Measurements from ENCODE around the gene DLST. TPM values are rescaled to one million over a fixed set of nuclear protein-coding genes. Genes with fewer than 3 reads are reported as not detected.

Gene DLST
- 55.7 and 57.7 TPM in 2 replicates for total RNA-seq (2014; rRNA removed; shearing (Covaris generic); ENCODE audit: low replicate concordance)

DNA sequence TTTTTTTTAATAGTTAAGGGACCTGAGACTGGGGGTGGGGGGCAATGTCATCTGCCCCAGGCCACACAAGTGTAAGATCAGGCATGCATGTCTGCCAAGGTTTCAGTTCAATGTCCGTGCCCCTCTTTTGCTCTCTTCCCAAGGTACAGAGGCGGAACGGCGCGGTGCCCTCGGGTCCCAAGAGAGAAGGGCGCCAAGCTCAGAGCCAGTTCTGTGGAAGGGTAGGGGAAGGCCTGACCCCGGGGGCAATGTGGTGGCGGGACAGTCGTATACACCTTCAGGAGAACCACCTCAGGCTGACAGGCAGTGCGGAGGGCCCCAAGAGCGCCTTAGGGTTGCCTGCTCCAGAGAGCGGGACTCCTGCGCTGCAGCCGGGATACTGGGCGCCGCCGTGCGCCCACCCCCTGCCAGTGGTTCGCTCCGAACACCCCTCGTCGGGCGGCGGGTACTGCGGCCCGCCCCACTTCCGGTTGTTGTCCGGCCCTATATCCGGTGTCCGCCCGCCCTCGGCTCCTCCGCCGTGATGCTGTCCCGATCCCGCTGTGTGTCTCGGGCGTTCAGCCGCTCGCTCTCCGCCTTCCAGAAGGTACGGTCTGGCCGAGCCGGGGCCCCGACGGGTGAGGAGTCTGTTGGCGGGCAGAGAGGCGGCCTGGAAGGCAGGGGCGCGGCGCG lies at the start of gene DLST:
DLST (plus strand) TSS at position 486 of the 672 bp plus-strand sequence; CDS start at position 524, 38 bp downstream.
- in situ Hi-C loops (cut with HindIII; ENCODE audit: low pct_unique_long_range_greater_than_20kb, low sequenced_read_pairs): no loop called here
- peak; percentile 75 for DNase-seq (ENCODE audit: low read depth)

DNA sequence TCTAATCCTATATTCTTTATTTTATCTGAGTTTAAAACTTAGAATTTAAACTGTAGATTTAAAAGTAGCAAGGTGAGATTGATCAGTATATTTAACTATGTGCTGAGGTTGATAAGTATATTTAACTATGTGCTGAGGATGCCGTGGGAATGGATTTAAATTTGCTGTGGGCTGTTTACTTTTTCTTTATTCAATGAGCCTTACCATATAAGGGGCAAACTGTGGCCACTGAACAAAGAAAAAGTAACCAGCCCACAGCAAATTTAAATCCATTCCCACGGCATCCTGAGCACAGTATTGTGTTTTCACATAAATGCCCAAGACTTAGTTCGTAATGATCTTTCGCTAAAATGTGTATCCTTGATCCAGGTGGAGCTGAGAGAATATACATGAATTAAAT lies 48.9 kb upstream of the DLST start:
- DNase-seq (ENCODE audit: low read depth): no peak
- in situ Hi-C loops (cut with HindIII; ENCODE audit: low pct_unique_long_range_greater_than_20kb, low sequenced_read_pairs): no loop called here

DNA sequence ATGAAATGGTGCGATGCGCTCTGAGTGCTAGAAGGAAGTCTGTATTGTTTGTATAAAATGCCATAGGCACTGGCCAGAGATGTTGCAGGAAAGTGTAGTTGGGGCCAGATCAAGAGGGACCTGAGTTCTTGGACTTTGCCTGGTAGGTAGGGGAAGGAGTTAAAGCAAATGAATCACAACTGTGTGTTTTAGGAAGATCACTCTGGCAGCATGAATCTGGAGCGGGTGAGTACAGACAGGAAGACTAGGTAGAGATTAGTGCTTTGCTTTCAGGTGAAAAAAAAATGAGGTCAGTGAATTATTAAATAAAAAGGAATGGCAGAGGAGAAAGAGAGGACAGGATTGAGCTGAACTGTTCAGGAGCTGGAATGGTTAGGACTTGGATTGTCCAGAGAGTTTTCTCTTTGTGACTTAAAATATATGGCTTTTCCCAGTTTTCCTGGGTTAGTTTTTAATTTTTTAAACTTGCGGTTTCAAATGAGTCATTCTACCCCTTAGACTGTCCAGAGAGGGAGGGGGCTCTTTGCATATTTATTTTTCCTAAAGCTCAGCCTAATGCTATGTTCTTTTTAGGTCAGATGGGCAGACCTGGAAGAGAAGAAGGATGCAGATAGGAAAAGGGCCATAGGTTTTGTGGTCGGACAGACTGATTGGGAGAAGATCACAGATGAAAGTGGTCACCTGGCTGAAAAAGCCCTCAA lies 46.9 kb upstream of the DLST start:
- no peak for DNase-seq (ENCODE audit: low read depth)
- in situ Hi-C loops (cut with HindIII; ENCODE audit: low pct_unique_long_range_greater_than_20kb, low sequenced_read_pairs): no loop called here

DNA sequence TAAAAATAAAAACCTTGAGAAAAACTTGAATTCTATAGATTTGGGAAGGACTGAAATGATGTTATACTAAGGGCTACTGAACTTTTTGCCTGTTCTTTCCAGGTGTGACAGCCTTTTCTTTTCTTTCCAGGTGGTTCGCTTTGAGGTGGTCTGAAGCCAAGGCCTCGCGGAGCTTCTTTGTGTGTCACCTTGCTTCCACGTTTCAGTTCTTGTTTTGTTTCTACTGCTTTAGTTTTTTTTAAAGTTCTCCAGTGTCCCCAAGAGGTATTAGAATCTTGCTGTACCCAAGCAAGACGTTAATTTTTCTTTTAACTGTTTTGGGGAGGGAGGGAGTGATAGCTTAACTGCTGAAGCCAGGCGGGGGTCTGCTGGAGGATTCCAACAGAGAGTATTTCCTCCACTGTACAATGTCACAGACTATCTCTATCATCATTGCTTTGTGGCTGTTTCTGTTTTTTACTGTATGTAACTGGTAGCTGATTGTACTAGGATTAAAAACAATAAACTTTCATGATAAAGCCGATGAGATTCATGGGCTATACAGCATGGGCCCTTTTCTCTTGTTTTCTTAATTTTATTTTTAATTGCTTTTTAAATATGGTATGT lies 46.0 kb upstream of the DLST start:
- no peak for DNase-seq (ENCODE audit: low read depth)
- in situ Hi-C loops (cut with HindIII; ENCODE audit: low pct_unique_long_range_greater_than_20kb, low sequenced_read_pairs): no loop called here

DNA sequence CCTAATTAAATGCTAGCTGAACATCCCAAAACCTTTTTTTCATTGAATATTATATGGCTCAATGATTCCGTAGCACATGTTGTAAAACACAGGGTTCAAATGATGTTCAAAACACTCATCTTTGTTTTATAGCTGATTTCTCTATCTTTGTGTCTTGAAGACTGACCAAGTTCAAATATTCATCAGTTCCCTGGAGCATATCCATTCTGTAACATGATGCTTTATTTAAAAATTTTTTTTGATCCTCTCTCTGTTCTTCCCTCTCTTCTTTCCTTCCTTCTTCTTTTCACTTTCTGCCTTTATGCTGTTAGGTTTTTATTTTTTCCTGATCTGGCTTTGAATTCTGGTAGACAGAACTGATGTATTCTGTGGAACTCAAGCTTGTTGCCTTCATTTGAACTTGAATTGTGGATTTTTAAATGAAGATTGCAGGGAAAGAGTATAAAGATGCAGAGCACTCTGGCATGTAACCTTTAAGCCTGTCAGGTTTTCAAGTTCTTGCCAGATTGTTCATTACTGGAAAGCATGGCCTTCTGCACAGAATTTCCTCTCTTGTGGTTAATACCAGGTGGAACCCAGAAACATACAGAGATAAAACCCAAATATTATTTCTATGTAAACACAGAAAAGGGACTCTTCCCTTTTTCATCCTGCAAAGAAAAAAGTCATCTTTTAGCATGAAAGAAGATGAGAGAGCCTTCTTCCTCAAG lies 45.3 kb upstream of the DLST start:
- in situ Hi-C loops (cut with HindIII; ENCODE audit: low pct_unique_long_range_greater_than_20kb, low sequenced_read_pairs): no loop called here
- DNase-seq (ENCODE audit: low read depth): no peak

DNA sequence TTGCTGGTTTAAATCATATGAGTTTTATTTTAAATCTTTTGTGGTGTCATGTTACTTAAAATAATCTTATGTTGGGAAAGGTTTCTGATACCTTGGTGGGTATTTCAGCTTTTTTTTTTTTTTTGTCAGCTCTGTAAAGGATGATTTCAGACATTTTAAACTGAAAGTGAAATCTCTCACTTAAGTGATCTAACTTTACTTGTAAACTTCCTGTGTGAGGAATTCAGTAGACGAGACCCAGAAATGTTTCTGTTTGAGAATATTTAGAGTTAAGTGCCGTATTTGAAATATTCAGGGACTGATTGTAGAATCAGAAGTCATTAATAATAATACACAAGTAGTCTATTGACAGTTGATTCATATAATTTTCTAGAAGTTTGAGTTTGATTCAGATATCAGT lies 43.5 kb upstream of the DLST start:
- in situ Hi-C loops (cut with HindIII; ENCODE audit: low pct_unique_long_range_greater_than_20kb, low sequenced_read_pairs): no loop called here
- DNase-seq (ENCODE audit: low read depth): no peak

DNA sequence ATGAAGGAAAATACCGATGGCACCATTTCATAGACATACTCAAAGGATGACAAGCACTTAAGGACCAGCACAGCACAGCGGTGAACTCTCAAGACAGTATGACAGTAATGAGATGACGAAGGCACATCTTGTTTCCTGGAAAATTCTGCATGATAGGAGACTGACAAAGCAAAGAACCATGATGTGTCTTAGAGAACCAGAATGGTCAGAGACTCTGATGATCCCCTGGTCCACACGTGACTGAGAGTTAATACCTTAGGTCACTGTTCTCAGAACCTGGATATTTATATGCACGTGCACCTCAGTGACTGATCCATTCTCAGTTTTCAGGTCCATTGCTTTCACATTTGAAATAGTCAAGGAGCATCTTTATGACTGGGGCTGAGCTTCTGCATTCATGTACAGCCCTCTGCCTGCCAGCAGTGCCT lies 41.1 kb upstream of the DLST start:
- in situ Hi-C loops (cut with HindIII; ENCODE audit: low pct_unique_long_range_greater_than_20kb, low sequenced_read_pairs): no loop called here
- no peak for DNase-seq (ENCODE audit: low read depth)

DNA sequence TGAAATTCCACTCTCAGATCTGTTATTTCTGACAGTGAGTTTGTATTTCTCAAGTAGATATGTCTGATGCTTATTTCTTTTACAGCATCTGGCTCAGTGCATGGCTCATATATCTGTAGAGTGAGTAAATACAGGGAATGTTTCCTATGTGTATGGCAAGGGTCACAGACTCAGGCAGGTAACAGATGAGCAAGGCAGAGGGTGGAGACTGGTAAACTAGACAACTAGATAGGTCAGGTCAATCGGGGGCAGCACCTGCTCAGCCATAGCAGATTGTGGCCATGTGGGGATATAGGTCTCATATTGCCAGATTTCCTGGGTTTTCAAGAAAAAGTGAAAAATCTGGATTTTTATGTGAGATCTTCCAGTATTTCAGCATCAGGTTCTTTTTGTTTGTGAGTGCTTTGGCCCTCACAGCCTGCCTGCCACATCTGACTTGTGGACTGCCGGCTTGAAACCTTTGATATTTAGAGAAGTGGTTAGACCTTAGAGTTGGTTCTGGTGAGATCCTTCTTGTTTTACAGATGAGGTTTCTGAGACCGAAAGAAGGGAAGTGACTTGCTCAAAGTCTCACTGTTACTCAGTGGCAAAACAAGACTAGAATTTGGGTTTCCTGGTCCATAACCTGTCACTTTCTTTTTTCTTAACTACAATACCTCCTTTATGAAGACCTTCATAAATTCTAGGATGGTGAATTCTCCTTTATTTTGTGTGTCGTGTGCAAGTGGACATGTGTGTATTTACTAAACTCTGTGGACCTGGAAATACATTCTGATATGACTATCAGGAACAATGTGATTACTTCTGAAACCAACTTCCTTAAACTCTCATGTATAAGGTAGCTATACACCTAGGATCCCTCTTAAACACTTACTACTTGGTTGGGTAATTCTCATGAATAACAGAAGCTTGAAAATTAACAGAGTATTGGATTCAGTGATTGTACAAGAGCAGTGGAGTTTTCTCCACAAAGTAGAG lies 40.2 kb upstream of the DLST start:
- no peak for DNase-seq (ENCODE audit: low read depth)
- in situ Hi-C loops (cut with HindIII; ENCODE audit: low pct_unique_long_range_greater_than_20kb, low sequenced_read_pairs): no loop called here

DNA sequence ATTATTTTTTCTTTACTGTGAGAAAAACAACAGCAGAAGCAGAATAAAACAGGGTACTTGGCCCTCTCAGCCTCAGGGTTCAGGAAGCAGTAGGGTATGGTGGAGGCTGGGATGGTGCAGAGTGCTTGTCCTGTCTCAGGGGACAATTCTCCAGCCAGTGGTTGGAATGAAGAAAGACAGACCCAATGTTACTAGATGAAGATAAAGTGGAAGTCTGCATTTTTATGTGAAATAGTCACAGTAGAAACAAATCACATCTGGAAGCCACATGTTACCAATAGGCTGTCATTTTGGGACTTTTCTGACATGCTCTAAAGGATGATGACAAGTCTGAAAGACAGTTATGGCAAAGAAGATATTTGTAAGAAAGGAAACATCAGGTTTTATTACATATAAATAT lies 38.1 kb upstream of the DLST start:
- no peak for DNase-seq (ENCODE audit: low read depth)

DNA sequence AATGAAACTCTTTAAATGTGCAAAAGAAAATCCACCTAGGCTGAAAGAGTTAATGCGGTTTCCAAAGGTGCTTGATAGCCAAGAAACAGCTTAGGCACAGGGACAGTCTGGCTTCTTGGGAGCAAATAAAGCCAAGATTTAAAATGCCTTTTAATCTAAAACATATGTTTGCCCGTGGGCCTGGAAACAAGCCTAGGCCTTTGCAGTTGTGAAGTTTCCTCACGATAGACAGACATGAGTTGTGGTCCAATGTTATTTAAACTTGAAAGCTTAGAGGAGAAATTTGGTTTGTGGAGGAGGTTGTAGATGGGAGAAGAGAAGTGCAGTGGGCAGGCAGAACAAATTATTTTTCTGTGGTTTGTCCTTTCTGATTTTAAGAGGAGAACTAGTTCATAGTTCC lies 35.5 kb upstream of the DLST start:
- in situ Hi-C loops (cut with HindIII; ENCODE audit: low pct_unique_long_range_greater_than_20kb, low sequenced_read_pairs): no loop called here
- no peak for DNase-seq (ENCODE audit: low read depth)

More for the DNA sequence above, 38.1 kb upstream of the DLST start:
- in situ Hi-C loops (cut with HindIII; ENCODE audit: low pct_unique_long_range_greater_than_20kb, low sequenced_read_pairs): no loop called here

DNA sequence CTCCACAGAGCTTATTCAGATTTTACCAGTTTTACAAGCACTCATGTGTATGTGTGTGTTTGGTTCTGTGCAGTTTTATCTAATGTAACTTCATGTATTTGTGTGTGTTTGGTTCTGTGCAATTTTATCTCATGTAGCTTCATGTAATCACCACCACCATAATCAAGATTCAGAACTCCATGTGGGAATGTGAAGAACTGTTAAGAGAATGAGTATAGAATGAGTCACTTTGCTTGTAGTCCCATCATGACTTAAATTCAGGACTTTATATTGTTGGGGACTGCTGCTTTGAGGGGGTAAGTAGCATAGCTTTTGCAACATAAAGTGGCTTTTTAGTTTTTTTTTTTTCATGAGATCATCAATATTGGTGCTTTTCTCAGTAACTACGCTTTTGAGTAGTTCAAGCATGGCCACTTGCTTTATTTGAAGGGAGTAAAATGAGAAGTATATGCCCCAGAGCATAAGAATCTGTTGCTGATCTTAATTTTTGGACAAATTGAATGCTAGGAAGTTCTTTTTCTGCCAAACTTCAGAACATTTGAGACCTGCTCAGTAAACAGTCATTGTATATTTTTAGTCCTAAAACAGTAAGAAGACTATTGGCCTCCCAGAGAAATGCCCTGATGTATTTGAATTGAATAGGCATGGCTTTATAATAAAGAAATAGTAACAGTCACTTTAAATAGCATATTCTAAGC lies 34.6 kb upstream of the DLST start:
- in situ Hi-C loops (cut with HindIII; ENCODE audit: low pct_unique_long_range_greater_than_20kb, low sequenced_read_pairs): no loop called here

DNA sequence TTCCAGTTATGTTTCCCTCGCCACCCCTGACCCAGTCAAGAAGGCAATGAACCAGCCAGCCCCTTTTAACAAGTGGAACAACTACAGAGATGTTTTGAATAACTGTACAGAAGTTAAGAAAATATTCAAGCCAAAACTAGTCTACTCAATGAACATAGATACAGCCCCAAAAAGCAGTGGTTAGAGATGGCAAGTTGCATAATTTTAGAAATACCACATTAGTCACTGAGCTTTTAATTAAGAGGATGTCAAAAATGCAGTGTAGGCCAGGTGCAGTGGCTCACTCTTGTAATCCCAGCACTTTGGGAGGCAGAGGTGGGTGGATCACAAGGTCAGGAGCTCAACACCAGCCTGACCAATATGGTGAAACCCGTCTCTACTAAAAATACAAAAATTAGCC lies 32.9 kb upstream of the DLST start:
- no peak for DNase-seq (ENCODE audit: low read depth)
- in situ Hi-C loops (cut with HindIII; ENCODE audit: low pct_unique_long_range_greater_than_20kb, low sequenced_read_pairs): no loop called here

More for the DNA sequence above, 34.6 kb upstream of the DLST start:
- DNase-seq (ENCODE audit: low read depth): no peak

DNA sequence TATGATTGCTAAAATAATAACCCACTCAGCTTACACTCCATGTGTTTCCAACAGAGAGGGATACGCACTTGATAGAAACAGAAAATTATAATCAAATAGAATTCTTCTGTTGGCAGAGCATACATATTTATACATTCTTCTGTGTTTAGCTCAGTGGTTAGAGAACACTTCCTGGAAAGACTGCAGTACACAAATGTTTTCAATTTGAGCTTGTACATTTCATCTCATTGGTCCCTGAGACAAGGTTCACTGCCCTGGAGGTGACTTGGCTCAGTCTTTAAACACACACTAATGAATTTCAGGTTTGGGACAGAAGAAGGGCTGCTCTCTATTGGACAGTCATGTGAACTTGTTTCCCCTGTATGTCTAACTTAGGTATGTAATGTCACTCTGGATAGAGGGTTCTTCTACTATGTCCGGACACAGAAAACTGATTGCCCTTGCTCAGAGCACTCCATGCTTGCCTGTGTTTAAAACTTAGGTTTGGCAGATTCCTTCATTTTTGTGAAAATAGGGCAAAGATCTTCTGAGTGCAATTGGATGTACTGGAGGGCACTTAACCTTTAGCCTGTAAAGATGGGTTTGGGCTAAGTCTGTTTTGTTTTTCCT lies 28.7 kb upstream of the DLST start:
- DNase-seq (ENCODE audit: low read depth): no peak
- in situ Hi-C loops (cut with HindIII; ENCODE audit: low pct_unique_long_range_greater_than_20kb, low sequenced_read_pairs): no loop called here

DNA sequence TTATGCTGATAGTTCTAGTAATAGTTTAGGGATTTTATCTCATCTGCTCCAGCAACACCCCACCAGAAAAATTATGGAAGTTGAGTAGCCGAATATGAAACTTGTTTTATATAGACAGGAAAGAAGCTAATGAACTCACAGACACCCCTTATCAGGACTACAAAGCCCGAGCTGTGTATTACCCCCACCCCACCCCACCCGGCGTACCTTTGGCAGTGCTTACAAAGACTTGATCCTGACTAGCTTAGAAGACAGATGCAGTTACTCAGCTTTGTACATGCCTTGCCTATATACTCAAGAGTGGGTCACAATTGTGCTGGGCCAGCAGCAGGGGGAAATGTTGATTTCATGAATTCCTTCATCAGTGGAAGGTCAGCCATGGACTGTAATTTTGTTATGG lies 28.1 kb upstream of the DLST start:
- no peak for DNase-seq (ENCODE audit: low read depth)
- in situ Hi-C loops (cut with HindIII; ENCODE audit: low pct_unique_long_range_greater_than_20kb, low sequenced_read_pairs): no loop called here

DNA sequence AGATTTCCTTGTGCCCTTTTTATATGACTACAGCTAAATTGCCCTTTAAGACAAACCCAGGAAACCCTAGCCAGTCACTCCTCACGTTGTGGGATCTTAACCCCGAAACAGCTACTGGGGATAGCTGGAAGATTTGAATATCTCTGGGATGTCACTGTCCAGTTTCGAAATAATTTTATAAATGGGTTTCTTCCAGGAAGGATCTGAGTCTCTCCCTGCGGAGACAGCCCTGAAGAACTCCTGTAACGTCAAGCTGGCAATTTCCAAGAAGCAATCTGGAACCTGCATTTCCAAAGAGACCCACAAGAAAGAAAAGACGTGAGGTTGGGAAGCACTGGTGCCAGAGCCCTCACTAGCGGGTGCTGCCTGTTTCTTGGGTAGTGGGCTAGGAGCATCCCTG lies 26.7 kb upstream of the DLST start:
- no peak for DNase-seq (ENCODE audit: low read depth)
- in situ Hi-C loops (cut with HindIII; ENCODE audit: low pct_unique_long_range_greater_than_20kb, low sequenced_read_pairs): no loop called here

DNA sequence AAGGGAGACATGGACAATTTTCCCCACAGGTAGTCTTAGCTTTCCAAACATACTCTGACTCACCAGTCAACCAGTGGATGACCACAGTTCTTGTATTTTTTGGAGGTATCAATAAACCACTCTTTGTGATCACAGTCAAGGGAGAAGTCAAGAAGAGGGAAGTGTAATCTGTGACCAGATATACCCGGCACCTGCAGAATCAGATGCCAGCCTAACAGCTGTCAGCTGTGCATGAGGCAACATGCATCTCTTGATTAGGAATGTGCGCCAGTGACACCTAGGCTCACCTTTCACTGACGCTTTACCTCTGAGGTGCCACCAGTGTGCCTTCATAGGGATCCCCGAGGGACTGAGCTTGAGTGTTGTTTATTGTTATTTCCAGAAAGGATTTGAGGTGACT lies 25.8 kb upstream of the DLST start:
- in situ Hi-C loops (cut with HindIII; ENCODE audit: low pct_unique_long_range_greater_than_20kb, low sequenced_read_pairs): no loop called here
- no peak for DNase-seq (ENCODE audit: low read depth)

DNA sequence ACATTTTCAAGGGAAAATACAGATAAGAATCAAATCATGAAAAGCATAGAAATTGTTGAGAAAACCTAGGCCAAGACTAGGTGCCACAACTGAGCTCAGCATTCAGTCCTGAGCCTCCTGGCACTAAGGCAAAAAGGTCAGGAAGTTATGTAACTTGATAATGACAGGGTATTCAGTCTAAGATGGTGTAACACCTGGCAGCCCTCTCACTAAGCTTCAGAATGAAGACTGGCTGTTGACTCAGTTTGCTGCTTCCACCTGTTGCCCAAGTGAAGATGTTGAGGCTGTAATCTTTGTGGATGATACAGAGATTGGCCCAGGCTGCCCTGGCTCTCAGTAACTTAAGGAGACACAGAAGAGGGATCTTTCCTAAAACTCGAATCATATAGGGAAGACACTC lies 25.4 kb upstream of the DLST start:
- in situ Hi-C loops (cut with HindIII; ENCODE audit: low pct_unique_long_range_greater_than_20kb, low sequenced_read_pairs): no loop called here
- no peak for DNase-seq (ENCODE audit: low read depth)

All from Caki2 (cell line).